Osteocyte (in vitro differentiated cells): ENCODE data around the gene CPVL. TPM values are rescaled to one million over a fixed set of nuclear protein-coding genes. Genes with fewer than 3 reads are reported as not detected.

Experiments
- DNase-seq: peaks from one replicate; pipeline ENCODE4 v3.0.0; 2021; ENCODE audit warnings: mixed read lengths; ENCODE audit not compliant: unreplicated experiment; ENCODE audit errors: extremely low spot score
- H3K27ac Mint-ChIP-seq: one replicate; pipeline ENCODE4 v1.8.0; 2021; ENCODE audit warnings: mild to moderate bottlenecking, mixed read lengths; ENCODE audit not compliant: unreplicated experiment
- H3K27me3 Mint-ChIP-seq: one replicate; pipeline ENCODE4 v1.8.0; 2021; ENCODE audit warnings: mixed read lengths; ENCODE audit not compliant: unreplicated experiment
- H3K36me3 Mint-ChIP-seq: one replicate; pipeline ENCODE4 v1.8.0; 2021; ENCODE audit warnings: mixed read lengths; ENCODE audit not compliant: unreplicated experiment
- H3K4me1 Mint-ChIP-seq: one replicate; pipeline ENCODE4 v1.8.0; 2021; ENCODE audit warnings: mixed read lengths; ENCODE audit not compliant: unreplicated experiment
- H3K4me3 Mint-ChIP-seq: one replicate; pipeline ENCODE4 v1.8.0; 2021; ENCODE audit warnings: mild to moderate bottlenecking, moderate library complexity, mixed read lengths; ENCODE audit not compliant: unreplicated experiment
- H3K9me3 Mint-ChIP-seq: one replicate; pipeline ENCODE4 v1.8.0; 2021; ENCODE audit warnings: mixed read lengths; ENCODE audit not compliant: unreplicated experiment
- CTCF ChIP-seq: fragments of 200-600 bp; sonication (generic); IDR thresholded peaks from 2 replicates; pipeline ENCODE4 v1.5.0; 2021; ENCODE audit warnings: antibody characterized with exemption, mild to moderate bottlenecking, moderate library complexity
- total RNA-seq: library from RNA; stranded (reverse); gene quantifications from 2 replicates; pipeline ENCODE4 v1.2.1, GENCODE V29; 2021

The CPVL gene
- total RNA-seq, 1 donor from 2014 or later: 2.0 TPM

- no peaks in the 10 kb centered on the region for H3K9me3 Mint-ChIP-seq
- peaks cover 47% of the 10 kb centered on the region for H3K27me3 Mint-ChIP-seq
- H3K4me3 Mint-ChIP-seq: no peak overlapping the region
- TF ChIP-seq CTCF: no peak
- H3K4me1 Mint-ChIP-seq: peaks cover 1% of the 10 kb centered on the region
- no peak overlapping the region for H3K27ac Mint-ChIP-seq
- no peak for DNase-seq
- no peaks in the 10 kb centered on the region for H3K36me3 Mint-ChIP-seq
Measured at GRCh38 chr7:29185613-29186012, 39.3 kb upstream of the CPVL start.

- TF ChIP-seq CTCF: no peak
- Mint-ChIP-seq H3K36me3 (no peaks in the 10 kb centered on the region), H3K4me3 (no peak overlapping the region), H3K9me3 (no peaks in the 10 kb centered on the region), H3K27ac (no peak overlapping the region), H3K27me3 (peaks cover 38% of the 10 kb centered on the region), H3K4me1 (peaks cover under 1% of the 10 kb centered on the region)
- no peak for DNase-seq
Measured at GRCh38 chr7:29184599-29184998, 38.3 kb upstream of the CPVL start.

- no peak for DNase-seq
- Mint-ChIP-seq H3K36me3 (no peaks in the 10 kb centered on the region), H3K4me1 (no peaks in the 10 kb centered on the region), H3K27me3 (peaks cover 43% of the 10 kb centered on the region), H3K4me3 (no peak overlapping the region), H3K27ac (no peak overlapping the region), H3K9me3 (no peaks in the 10 kb centered on the region)
- TF ChIP-seq CTCF: no peak
Measured at GRCh38 chr7:29179115-29179514, 32.8 kb upstream of the CPVL start.

GRCh38 chr7:29177963-29178600 is 31.7 kb upstream of the CPVL start:
- no peak for DNase-seq
- H3K4me3 Mint-ChIP-seq: no peak overlapping the region
- H3K36me3 Mint-ChIP-seq: no peaks in the 10 kb centered on the region
- no peaks in the 10 kb centered on the region for H3K9me3 Mint-ChIP-seq
- no peak overlapping the region for H3K27ac Mint-ChIP-seq
- H3K27me3 Mint-ChIP-seq: peaks cover 43% of the 10 kb centered on the region
- no peak for TF ChIP-seq CTCF
- no peaks in the 10 kb centered on the region for H3K4me1 Mint-ChIP-seq

GRCh38 chr7:29173458-29173857 is 27.1 kb upstream of the CPVL start:
- no peak overlapping the region for H3K27ac Mint-ChIP-seq
- H3K9me3 Mint-ChIP-seq: no peaks in the 10 kb centered on the region
- peaks cover 31% of the 10 kb centered on the region for H3K27me3 Mint-ChIP-seq
- no peak overlapping the region for H3K4me3 Mint-ChIP-seq
- no peak for DNase-seq
- no peaks in the 10 kb centered on the region for H3K36me3 Mint-ChIP-seq
- TF ChIP-seq CTCF: no peak
- no peaks in the 10 kb centered on the region for H3K4me1 Mint-ChIP-seq
